Measurements from ENCODE around the gene KCNQ1.

Gene KCNQ1

DNA sequence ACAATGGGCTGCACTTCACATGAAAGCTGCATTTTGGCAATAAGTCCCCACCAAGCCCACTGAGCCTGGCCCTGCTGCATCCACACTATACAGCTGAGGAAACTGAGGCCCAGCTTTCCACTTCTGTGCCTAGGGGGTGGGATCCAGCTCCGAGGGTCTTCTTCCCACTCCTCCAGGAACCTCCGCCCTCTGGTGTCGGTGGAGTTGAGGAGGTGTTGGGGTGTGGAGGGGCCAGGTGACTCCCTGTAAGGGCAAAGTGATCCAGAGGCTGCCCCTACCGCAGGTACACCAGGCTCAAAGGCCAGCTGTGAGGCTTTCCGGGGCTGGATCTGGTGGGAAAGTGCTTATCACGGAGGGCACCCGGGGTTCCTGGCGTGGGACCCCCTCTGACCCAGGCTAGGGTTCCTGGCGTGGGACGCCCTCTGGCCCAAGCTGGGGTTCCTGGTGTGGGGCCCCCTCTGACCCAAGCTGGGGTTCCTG lies 125.0 kb downstream of the KCNQ1 start:
- H3K4me3 ChIP-seq (ENCODE audit: low read depth, low read length): no peak overlapping the region
- TF ChIP-seq, protein P1, sequence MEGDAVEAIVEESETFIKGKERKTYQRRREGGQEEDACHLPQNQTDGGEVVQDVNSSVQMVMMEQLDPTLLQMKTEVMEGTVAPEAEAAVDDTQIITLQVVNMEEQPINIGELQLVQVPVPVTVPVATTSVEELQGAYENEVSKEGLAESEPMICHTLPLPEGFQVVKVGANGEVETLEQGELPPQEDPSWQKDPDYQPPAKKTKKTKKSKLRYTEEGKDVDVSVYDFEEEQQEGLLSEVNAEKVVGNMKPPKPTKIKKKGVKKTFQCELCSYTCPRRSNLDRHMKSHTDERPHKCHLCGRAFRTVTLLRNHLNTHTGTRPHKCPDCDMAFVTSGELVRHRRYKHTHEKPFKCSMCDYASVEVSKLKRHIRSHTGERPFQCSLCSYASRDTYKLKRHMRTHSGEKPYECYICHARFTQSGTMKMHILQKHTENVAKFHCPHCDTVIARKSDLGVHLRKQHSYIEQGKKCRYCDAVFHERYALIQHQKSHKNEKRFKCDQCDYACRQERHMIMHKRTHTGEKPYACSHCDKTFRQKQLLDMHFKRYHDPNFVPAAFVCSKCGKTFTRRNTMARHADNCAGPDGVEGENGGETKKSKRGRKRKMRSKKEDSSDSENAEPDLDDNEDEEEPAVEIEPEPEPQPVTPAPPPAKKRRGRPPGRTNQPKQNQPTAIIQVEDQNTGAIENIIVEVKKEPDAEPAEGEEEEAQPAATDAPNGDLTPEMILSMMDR (IDR thresholded peaks at IDR 0.05; ENCODE audit: low read depth, low read length): no peak

GRCh38 chr11:2570211-2570811 lies 125.5 kb downstream of the KCNQ1 start:
- H3K4me3 ChIP-seq (ENCODE audit: low read depth, low read length): no peak overlapping the region
- TF ChIP-seq, protein P1 (IDR thresholded peaks at IDR 0.05; ENCODE audit: low read depth, low read length): no peak

DNA sequence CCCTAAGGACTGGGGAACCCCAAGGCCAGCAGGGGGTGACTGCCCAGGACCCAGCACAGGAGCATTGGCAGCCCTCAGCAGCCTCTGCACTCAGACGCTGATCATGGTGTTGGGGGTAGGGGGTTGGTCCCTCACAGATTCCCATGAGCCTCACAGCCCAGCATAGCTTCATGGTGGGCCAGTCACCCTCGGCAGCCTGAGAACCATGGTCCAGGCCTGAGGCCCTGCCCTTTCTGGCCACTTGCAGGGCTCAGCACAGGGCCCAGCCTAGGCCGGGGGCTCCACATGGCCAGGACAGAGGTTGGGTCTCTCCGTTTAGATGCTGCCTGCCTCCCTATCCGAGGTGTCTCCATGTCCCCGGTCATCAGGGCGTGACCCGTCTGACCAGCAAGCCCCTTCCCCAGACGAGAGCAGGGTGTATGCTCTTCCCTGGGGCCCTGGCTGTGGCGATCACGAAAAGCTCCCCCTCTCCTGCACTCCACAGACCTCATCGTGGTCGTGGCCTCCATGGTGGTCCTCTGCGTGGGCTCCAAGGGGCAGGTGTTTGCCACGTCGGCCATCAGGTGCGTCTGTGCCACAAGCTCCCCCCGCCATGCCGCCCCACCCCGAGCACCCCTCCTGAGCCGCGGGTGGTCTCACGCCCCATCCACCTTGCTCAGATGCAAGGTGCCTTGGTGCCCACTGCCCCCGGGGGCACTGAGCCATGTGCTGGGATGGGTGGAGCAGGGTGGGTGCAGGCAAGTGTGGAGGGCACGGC lies 126.2 kb downstream of the KCNQ1 start:
- TF ChIP-seq, protein P1 (IDR thresholded peaks at IDR 0.05; ENCODE audit: low read depth, low read length): no peak
- no peak overlapping the region for H3K4me3 ChIP-seq (ENCODE audit: low read depth, low read length)

- H3K4me3 ChIP-seq (ENCODE audit: low read depth, low read length): no peak overlapping the region
- TF ChIP-seq, protein P1 (IDR thresholded peaks at IDR 0.05; ENCODE audit: low read depth, low read length): no peak
Observed at GRCh38 chr11:2571598-2572281, 126.9 kb downstream of the KCNQ1 start.

DNA sequence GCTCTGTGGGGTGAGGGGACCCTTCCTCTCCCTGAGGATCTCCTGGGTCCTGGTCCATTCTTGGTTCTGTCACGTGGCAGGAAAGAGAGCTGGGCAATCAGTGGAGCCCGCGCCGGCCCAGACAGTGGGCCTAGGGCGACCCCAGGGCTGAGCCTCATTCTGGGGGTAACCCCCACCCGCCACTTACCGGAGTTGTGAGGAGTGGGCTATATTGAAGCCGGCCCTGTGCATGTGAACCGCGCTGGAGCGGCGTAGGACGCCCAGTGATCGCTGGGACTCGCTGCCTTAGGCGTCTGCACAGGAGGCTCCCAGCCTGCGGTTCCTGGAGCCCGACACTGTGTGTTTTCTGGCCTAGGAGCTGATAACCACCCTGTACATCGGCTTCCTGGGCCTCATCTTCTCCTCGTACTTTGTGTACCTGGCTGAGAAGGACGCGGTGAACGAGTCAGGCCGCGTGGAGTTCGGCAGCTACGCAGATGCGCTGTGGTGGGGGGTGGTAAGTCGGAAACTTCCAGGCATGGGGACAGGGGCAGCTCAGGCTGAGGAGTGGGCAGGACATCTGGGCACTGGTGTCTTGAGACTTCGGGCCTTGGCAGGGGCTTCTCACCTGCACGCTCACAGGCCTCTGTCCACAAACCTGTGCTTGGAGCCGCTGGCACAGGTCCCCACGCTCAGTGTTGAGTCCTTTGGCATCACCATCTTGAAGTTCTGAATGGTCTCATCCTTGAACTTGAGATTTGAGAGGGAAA lies 127.9 kb downstream of the KCNQ1 start:
- TF ChIP-seq, protein P1 (IDR thresholded peaks at IDR 0.05; ENCODE audit: low read depth, low read length): no peak
- H3K4me3 ChIP-seq (ENCODE audit: low read depth, low read length): no peak overlapping the region

- TF ChIP-seq, protein P1 (IDR thresholded peaks at IDR 0.05; ENCODE audit: low read depth, low read length): no peak
- no peak overlapping the region for H3K4me3 ChIP-seq (ENCODE audit: low read depth, low read length)
Observed at GRCh38 chr11:2573240-2574042, 128.6 kb downstream of the KCNQ1 start.
